ENCODE results near the gene EGFR.

GRCh38 chr7:55172161-55172560, 153.3 kb downstream of the EGFR start:
- TF ChIP-seq POLR2A (IDR thresholded peaks at IDR 0.05): no peak
- no peak for TF ChIP-seq POLR2AphosphoS5 (IDR thresholded peaks at IDR 0.05)
- TF ChIP-seq CTCF (IDR thresholded peaks at IDR 0.05): no peak
- no peak for TF ChIP-seq EP300 (IDR thresholded peaks at IDR 0.05)

Data from sigmoid colon (tissue), 4 donors.